Measurements from ENCODE around the gene TBCE. TPM values are rescaled to one million over a fixed set of nuclear protein-coding genes. Genes with fewer than 3 reads are reported as not detected.

Gene TBCE
- total RNA-seq, 1 experiment from 2014 or later = 24.0 TPM

- H3K9me3 ChIP-seq (ENCODE audit: low read length) = no peaks in the 10 kb centered on the region
Measured at GRCh38 chr1:235341334-235341733, 25.9 kb upstream of the TBCE start.

GRCh38 chr1:235342039-235342438, 25.2 kb upstream of the TBCE start:
- H3K9me2 ChIP-seq (replicated peaks; ENCODE audit: insufficient read depth, low read length) = no peaks in the 10 kb centered on the region
- H3K27me3 ChIP-seq (ENCODE audit: low read length) = no peaks in the 10 kb centered on the region
- no peak overlapping the region for H3K4me3 ChIP-seq (ENCODE audit: low read length)
- no peak overlapping the region for H2AFZ ChIP-seq (ENCODE audit: low read length)
- H3K27ac ChIP-seq (ENCODE audit: low read length) = no peak overlapping the region
- H3K4me2 ChIP-seq (ENCODE audit: low read depth, low read length, poor library complexity, severe bottlenecking) = no peak overlapping the region
- H4K20me1 ChIP-seq (ENCODE audit: insufficient read depth, low read depth, low read length) = no peaks in the 10 kb centered on the region
- H3K79me2 ChIP-seq (ENCODE audit: low read length) = no peaks in the 10 kb centered on the region; the same call in 1 of the 2 replicates
- no peaks in the 10 kb centered on the region for H3K4me1 ChIP-seq (ENCODE audit: low read length)
- no peak overlapping the region for H3K9ac ChIP-seq (ENCODE audit: low read length)
- no peak for DNase-seq
- peaks cover 5% of the 10 kb centered on the region; the same call in 1 of the 2 replicates for H3K36me3 ChIP-seq (ENCODE audit: insufficient read depth, low read length)
- H3K9me3 ChIP-seq (ENCODE audit: low read length) = no peaks in the 10 kb centered on the region

More at GRCh38 chr1:235341334-235341733, 25.9 kb upstream of the TBCE start:
- no peak overlapping the region for H2AFZ ChIP-seq (ENCODE audit: low read length)
- H3K27me3 ChIP-seq (ENCODE audit: low read length) = no peaks in the 10 kb centered on the region
- no peaks in the 10 kb centered on the region for H3K4me1 ChIP-seq (ENCODE audit: low read length)
- peaks cover 8% of the 10 kb centered on the region; the same call in 1 of the 2 replicates for H3K36me3 ChIP-seq (ENCODE audit: insufficient read depth, low read length)
- H4K20me1 ChIP-seq (ENCODE audit: insufficient read depth, low read depth, low read length) = no peaks in the 10 kb centered on the region
- H3K79me2 ChIP-seq (ENCODE audit: low read length) = no peaks in the 10 kb centered on the region; the same call in 1 of the 2 replicates
- no peak for DNase-seq
- H3K9ac ChIP-seq (ENCODE audit: low read length) = no peak overlapping the region
- H3K4me3 ChIP-seq (ENCODE audit: low read length) = no peak overlapping the region
- no peak overlapping the region for H3K4me2 ChIP-seq (ENCODE audit: low read depth, low read length, poor library complexity, severe bottlenecking)
- H3K27ac ChIP-seq (ENCODE audit: low read length) = no peak overlapping the region
- H3K9me2 ChIP-seq (replicated peaks; ENCODE audit: insufficient read depth, low read length) = no peaks in the 10 kb centered on the region

GRCh38 chr1:235342471-235342870, 24.8 kb upstream of the TBCE start:
- peaks cover 5% of the 10 kb centered on the region; the same call in 1 of the 2 replicates for H3K36me3 ChIP-seq (ENCODE audit: insufficient read depth, low read length)

GRCh38 chr1:235343726-235344125, 23.5 kb upstream of the TBCE start:
- peaks cover 5% of the 10 kb centered on the region; the same call in 1 of the 2 replicates for H3K36me3 ChIP-seq (ENCODE audit: insufficient read depth, low read length)
- H3K27ac ChIP-seq (ENCODE audit: low read length) = no peak overlapping the region
- no peak overlapping the region for H3K9ac ChIP-seq (ENCODE audit: low read length)
- H4K20me1 ChIP-seq (ENCODE audit: insufficient read depth, low read depth, low read length) = no peaks in the 10 kb centered on the region
- no peaks in the 10 kb centered on the region for H3K9me2 ChIP-seq (replicated peaks; ENCODE audit: insufficient read depth, low read length)
- no peak for DNase-seq
- H2AFZ ChIP-seq (ENCODE audit: low read length) = no peak overlapping the region
- H3K4me2 ChIP-seq (ENCODE audit: low read depth, low read length, poor library complexity, severe bottlenecking) = no peak overlapping the region
- no peaks in the 10 kb centered on the region for H3K4me1 ChIP-seq (ENCODE audit: low read length)
- H3K4me3 ChIP-seq (ENCODE audit: low read length) = no peak overlapping the region
- no peaks in the 10 kb centered on the region for H3K27me3 ChIP-seq (ENCODE audit: low read length)
- no peaks in the 10 kb centered on the region for H3K9me3 ChIP-seq (ENCODE audit: low read length)
- H3K79me2 ChIP-seq (ENCODE audit: low read length) = no peaks in the 10 kb centered on the region

More at GRCh38 chr1:235342471-235342870, 24.8 kb upstream of the TBCE start:
- Histone ChIP-seq H3K27ac (ENCODE audit: low read length) (no peak overlapping the region), H3K27me3 (ENCODE audit: low read length) (no peaks in the 10 kb centered on the region), H2AFZ (ENCODE audit: low read length) (no peak overlapping the region), H3K4me1 (ENCODE audit: low read length) (no peaks in the 10 kb centered on the region), H3K9me3 (ENCODE audit: low read length) (no peaks in the 10 kb centered on the region), H4K20me1 (ENCODE audit: insufficient read depth, low read depth, low read length) (no peaks in the 10 kb centered on the region), H3K9me2 (replicated peaks; ENCODE audit: insufficient read depth, low read length) (no peaks in the 10 kb centered on the region), H3K79me2 (ENCODE audit: low read length) (no peaks in the 10 kb centered on the region), H3K4me3 (ENCODE audit: low read length) (no peak overlapping the region), H3K9ac (ENCODE audit: low read length) (no peak overlapping the region), H3K4me2 (ENCODE audit: low read depth, low read length, poor library complexity, severe bottlenecking) (no peak overlapping the region)
- no peak for DNase-seq

- H3K36me3 ChIP-seq (ENCODE audit: insufficient read depth, low read length) = no peaks in the 10 kb centered on the region
- no peak overlapping the region for H3K4me3 ChIP-seq (ENCODE audit: low read length)
- H3K27ac ChIP-seq (ENCODE audit: low read length) = no peak overlapping the region
- H3K4me1 ChIP-seq (ENCODE audit: low read length) = no peaks in the 10 kb centered on the region
- no peaks in the 10 kb centered on the region for H4K20me1 ChIP-seq (ENCODE audit: insufficient read depth, low read depth, low read length)
- no peaks in the 10 kb centered on the region for H3K27me3 ChIP-seq (ENCODE audit: low read length)
- H3K9me2 ChIP-seq (replicated peaks; ENCODE audit: insufficient read depth, low read length) = no peaks in the 10 kb centered on the region
- no peak overlapping the region for H2AFZ ChIP-seq (ENCODE audit: low read length)
- H3K79me2 ChIP-seq (ENCODE audit: low read length) = no peaks in the 10 kb centered on the region
- no peak for DNase-seq
- no peaks in the 10 kb centered on the region for H3K9me3 ChIP-seq (ENCODE audit: low read length)
- no peak overlapping the region for H3K4me2 ChIP-seq (ENCODE audit: low read depth, low read length, poor library complexity, severe bottlenecking)
- no peak overlapping the region for H3K9ac ChIP-seq (ENCODE audit: low read length)
Measured at GRCh38 chr1:235351441-235351840, 15.8 kb upstream of the TBCE start.

GRCh38 chr1:235351898-235352297, 15.3 kb upstream of the TBCE start:
- no peaks in the 10 kb centered on the region for H4K20me1 ChIP-seq (ENCODE audit: insufficient read depth, low read depth, low read length)
- no peak for DNase-seq
- H3K4me1 ChIP-seq (ENCODE audit: low read length) = no peaks in the 10 kb centered on the region
- H3K9me3 ChIP-seq (ENCODE audit: low read length) = no peaks in the 10 kb centered on the region
- H3K4me3 ChIP-seq (ENCODE audit: low read length) = no peak overlapping the region
- no peaks in the 10 kb centered on the region for H3K27me3 ChIP-seq (ENCODE audit: low read length)
- H3K27ac ChIP-seq (ENCODE audit: low read length) = no peak overlapping the region
- H3K9ac ChIP-seq (ENCODE audit: low read length) = no peak overlapping the region
- H3K4me2 ChIP-seq (ENCODE audit: low read depth, low read length, poor library complexity, severe bottlenecking) = no peak overlapping the region
- H3K36me3 ChIP-seq (ENCODE audit: insufficient read depth, low read length) = no peaks in the 10 kb centered on the region
- no peaks in the 10 kb centered on the region for H3K9me2 ChIP-seq (replicated peaks; ENCODE audit: insufficient read depth, low read length)
- no peak overlapping the region for H2AFZ ChIP-seq (ENCODE audit: low read length)
- no peaks in the 10 kb centered on the region for H3K79me2 ChIP-seq (ENCODE audit: low read length)

- H3K4me3 ChIP-seq (ENCODE audit: low read length) = no peak overlapping the region
- no peaks in the 10 kb centered on the region for H3K9me3 ChIP-seq (ENCODE audit: low read length)
- no peak overlapping the region for H3K4me2 ChIP-seq (ENCODE audit: low read depth, low read length, poor library complexity, severe bottlenecking)
- no peak for DNase-seq
- no peaks in the 10 kb centered on the region for H3K27me3 ChIP-seq (ENCODE audit: low read length)
- no peaks in the 10 kb centered on the region for H3K79me2 ChIP-seq (ENCODE audit: low read length)
- H3K9me2 ChIP-seq (replicated peaks; ENCODE audit: insufficient read depth, low read length) = no peaks in the 10 kb centered on the region
- H2AFZ ChIP-seq (ENCODE audit: low read length) = no peak overlapping the region
- no peak overlapping the region for H3K27ac ChIP-seq (ENCODE audit: low read length)
- H4K20me1 ChIP-seq (ENCODE audit: insufficient read depth, low read depth, low read length) = no peaks in the 10 kb centered on the region
- H3K4me1 ChIP-seq (ENCODE audit: low read length) = peaks cover 5% of the 10 kb centered on the region
- H3K36me3 ChIP-seq (ENCODE audit: insufficient read depth, low read length) = no peaks in the 10 kb centered on the region
- no peak overlapping the region for H3K9ac ChIP-seq (ENCODE audit: low read length)
Measured at GRCh38 chr1:235357485-235358373, 9.5 kb upstream of the TBCE start.

GRCh38 chr1:235358899-235359298, 8.3 kb upstream of the TBCE start:
- Histone ChIP-seq H3K4me2 (ENCODE audit: low read depth, low read length, poor library complexity, severe bottlenecking) (no peak overlapping the region), H3K4me3 (ENCODE audit: low read length) (no peak overlapping the region), H3K4me1 (ENCODE audit: low read length) (peaks cover 5% of the 10 kb centered on the region), H3K79me2 (ENCODE audit: low read length) (no peaks in the 10 kb centered on the region), H3K9ac (ENCODE audit: low read length) (no peak overlapping the region), H4K20me1 (ENCODE audit: insufficient read depth, low read depth, low read length) (no peaks in the 10 kb centered on the region), H3K9me3 (ENCODE audit: low read length) (no peaks in the 10 kb centered on the region), H3K27me3 (ENCODE audit: low read length) (no peaks in the 10 kb centered on the region), H3K36me3 (ENCODE audit: insufficient read depth, low read length) (no peaks in the 10 kb centered on the region), H2AFZ (ENCODE audit: low read length) (no peak overlapping the region), H3K27ac (ENCODE audit: low read length) (no peak overlapping the region), H3K9me2 (replicated peaks; ENCODE audit: insufficient read depth, low read length) (no peaks in the 10 kb centered on the region)
- no peak for DNase-seq

All from Karpas-422 (cell line).